Measurements from ENCODE around the gene HHIPL1. TPM values are rescaled to one million over a fixed set of nuclear protein-coding genes. Genes with fewer than 3 reads are reported as not detected.

The HHIPL1 gene
- total and polyA plus RNA-seq, 2 of the 8 experiments (the other 6 are each of a cell fraction or from before 2014, with no cell fraction given) = 1.5 to 2.6 TPM

- TF ChIP-seq CHD2 (IDR thresholded peaks at IDR 0.05; ENCODE audit: low read length) (no peak), KDM5A (IDR thresholded peaks at IDR 0.05; ENCODE audit: low read length) (no peak)
These were observed 31.0 kb downstream of the HHIPL1 start (continued) for GRCh38 chr14:99675951-99676350.

Data from H1 (cell line).